Stimulated activated CD4-positive, alpha-beta T cell treated with anti-CD3 and anti-CD28 coated beads, Interleukin-4, amount 100 ng/mL, for 24 hours (primary cell): ENCODE data around the gene SEMA3G.
A peak's percentile ranks its signal among the peaks of the same experiment; 100 is the strongest.

Experiments used
- DNase-seq: peaks from one replicate; pipeline ENCODE4 v3.0.0-alpha.2; 2020

SEMA3G gene

DNA sequence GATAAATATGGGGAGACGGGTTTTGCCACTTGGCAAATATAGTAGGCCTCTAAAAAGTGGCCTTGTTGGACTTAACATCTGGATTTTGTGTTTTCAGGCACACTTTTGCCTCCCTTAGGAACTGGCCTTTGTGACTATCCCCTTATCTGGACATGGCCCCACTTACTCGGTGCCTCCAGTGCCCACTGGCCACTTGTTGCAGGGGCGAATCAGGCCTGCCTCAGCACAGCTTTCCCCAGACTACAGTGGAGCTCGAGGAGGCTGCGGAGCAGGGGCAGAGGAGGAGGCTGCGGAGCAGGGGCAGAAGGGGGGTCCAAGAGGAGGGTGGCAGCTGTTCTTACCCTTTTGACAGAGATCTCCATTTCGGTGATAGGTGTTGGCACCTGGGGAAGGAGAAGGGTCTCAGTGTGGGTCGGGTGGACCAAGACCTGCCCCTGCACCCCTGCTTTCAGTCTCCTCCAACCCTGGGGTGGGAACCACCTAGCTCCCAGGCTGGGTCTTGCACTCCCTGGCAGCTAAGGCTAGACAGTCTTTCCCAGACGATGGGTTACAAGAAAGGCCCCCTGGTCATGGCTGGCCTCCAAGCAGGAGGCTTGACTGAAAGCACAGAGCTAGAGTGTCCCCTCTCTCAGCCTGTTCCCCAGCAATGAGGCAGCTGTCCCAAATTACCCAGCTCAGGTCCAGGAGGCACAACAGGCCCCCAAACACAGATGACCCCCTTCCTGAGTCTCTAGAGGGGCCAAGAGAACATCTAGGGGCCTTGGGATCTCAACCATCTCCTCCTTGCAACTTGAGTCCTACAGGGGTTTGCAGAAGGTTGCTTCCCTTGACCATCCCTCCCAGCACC lies 6.1 kb downstream of the SEMA3G start:
- DNase-seq = no peak

DNA sequence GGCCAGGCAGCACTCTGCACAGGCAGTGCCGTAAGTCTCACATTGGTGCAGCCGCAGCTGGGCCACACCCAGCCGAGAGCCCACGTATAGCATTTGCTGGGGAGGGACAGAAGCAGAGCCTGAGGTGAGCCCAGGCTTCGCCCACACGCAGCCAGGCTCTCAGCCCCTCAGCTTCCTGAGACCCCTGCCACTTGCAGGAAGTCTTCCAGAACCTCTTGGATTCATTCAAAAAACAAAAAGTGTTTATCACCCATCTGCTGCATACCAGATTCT lies 6.9 kb downstream of the SEMA3G start:
- no peak for DNase-seq

DNA sequence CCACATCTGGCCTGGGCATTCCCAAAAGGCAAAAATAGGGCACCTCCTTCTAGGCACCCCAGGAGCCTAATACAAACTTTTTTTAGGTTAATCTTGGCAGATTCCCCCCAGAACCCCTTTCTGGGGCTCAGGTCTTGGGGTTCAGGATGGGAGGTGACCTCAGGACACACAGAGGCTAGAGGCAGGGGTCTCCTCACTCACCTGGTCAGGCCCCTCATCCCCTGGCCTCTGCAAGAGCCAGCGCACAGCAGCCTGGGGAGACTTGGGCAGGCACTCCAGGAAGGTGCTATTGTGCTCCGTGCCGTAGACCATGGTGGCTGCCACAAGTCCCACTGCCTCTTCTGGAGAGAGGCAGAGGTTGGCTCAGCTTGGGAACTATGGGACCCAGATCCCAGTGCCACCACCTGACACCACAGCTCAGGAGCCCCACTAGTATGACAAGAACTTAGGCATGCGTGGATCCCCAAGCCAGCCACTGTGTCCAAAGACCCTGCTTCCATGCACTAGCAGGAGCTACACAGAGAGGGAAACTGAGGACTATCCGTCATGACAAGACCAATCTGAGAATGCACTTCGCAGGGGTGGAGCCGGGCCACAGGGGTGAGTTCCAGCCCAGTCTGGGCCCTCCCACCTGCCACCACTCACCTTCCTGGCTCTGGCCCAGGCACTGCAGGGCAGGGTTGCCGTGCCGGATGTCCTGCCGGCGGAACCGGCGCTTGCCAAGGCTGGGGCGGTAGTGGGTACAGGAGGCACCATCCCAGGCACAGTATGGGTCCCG lies 7.4 kb downstream of the SEMA3G start:
- DNase-seq = no peak

DNA sequence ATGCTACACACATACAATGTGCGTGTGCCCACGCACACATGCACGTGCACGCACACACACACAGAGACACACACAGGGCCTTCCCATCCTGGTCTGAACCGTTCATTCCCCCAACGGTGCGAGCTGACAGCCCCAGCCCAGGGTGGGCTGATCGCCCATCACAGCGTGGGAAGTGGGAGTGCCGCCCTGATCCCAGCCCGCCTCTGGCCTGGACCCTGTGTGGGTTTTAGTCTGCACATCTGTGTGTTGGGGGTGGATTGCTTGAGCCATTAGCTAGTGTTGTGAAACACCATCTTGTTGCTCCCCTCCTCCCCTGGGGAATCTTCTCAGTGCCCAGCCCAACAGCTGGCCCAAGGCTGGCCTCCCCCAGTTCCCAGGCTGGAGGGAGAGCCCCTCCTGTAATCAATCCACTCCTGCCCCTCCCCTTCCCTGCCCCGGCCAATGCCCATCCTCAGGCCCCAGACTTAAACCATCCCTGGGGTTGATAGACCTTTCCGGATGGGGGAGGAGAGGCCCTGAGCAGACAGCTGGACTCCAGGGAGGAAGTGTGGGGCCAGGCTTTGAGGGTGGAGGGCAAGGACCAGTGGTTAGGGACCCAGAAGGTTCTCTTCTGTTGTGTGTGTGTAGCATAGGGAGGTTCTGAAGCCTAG lies 8.3 kb downstream of the SEMA3G start:
- no peak for DNase-seq

DNA sequence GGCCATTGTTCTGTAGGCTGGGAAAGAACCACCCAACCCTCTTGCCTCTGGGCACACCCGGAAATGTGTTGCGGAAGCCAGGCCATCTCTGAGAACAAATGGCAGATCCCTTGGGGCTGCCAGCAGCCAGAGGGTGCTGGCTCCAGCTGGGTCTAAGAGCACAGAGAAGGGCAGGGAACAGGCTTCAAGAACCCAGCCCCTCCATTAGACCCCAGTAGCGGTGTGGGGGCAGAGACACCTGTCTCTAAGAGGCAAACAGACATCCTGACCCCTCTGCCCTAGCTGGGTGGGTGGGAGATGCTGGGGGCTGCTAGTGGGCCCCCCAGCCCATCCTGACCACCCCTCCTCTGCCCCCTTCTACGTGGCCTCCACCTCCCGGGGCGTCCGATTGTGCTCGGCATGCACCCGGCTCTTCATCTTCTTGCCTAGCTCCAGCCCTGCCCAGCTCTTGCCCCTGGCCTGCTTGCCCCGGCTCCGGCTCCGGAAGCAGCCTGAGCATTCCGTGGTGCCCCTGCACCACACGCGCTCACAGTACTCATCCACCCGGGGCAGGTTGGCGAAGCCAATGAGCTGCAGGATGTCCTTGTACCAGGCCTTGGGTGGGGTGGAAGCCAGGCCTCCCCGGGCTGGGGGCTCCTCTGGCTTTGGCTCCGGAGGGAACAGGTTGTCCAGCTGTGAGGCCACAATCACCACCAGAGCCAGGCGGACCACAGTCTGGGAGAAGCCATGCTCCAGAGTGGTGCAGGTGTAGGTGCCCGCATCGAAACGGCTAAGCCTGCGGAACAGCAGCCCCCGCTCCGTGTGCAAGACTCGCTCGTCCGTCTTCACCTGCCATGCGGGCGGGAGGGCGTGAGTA lies 9.4 kb downstream of the SEMA3G start:
- no peak for DNase-seq

DNA sequence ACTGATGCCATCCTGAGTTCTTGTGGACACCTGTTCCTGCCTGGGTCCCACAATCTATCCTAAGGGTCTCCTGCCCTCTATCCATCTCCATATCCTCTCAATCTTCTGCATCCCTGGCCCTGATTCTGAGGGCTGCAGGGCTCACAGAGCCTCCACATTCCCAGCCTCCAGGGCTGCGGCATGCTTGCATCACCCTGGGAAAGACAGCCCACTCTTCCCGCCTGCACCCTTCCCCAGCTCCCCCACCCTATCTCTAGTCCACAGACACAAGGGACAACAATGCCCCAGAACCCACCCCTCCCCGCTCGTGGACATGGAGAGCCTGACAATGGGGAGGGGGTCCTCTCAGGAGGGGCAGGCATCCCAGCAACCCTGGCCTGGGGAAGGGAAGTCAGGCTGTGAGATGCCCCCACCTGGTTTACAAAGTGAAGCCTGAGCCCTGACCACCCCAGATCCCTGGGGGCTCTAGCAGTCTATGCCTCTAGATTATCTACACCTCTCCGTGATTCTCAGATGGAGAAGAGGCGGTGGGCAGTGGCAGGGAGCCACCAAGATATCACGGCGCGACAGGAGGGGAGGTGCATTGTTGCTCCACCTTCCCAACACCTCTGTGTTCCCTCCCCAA lies 10.3 kb downstream of the SEMA3G start:
- DNase-seq = no peak

DNA sequence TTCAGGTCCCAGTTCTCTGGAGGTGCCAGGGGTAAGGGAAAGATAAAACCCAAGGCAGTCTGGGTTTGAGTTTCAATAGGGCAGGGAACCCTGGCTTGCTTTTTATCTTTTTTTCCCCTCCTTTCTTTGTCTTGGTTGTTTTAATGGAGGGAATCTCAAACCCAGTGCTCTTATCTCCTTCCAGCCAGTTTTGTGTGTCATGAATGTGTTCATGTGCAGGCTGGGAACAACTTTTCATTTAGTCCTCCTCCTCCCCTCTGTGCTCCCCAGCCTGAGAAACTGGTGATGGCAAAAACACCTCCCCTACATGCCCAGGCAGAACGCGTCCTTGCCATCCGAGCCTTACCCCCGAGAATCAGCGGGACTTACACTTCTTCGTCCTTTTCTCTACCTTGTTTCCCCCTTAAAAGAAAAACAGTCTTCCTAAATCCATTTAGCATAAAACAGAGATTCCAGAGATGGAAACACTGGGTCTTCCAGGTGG lies 10.9 kb downstream of the SEMA3G start:
- DNase-seq = no peak

DNA sequence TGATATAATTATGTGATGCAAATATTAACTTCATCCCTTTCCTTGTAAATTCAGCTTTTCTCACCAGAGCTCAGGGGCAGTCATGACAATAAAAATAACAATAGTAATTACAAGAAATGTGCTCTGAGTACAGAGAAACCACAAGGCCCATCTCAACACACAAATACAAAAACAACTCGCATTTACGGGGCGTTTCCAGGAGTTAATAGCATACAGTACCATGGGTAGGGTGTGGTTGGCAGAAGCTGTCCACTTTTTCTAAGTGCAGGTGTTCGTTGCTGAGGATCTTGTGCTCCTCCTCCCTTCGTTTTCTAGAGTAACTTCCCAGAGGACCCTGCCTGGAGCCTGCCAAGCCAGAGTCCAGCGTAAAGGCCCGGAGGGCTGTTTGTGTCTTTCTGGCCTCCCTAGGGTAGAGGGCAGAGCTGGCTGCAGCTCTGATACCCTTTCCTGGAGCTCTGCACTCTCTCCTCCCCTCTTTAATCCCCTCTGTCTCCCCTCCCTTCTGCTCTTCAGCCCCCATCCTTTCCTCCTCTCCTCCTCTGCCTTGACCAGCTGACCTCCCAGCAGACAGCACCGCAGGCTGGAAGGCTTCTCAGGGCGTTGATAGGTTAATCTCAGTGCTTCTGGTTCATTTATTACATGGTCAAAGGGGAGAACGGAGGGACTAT lies 11.4 kb downstream of the SEMA3G start:
- no peak for DNase-seq

DNA sequence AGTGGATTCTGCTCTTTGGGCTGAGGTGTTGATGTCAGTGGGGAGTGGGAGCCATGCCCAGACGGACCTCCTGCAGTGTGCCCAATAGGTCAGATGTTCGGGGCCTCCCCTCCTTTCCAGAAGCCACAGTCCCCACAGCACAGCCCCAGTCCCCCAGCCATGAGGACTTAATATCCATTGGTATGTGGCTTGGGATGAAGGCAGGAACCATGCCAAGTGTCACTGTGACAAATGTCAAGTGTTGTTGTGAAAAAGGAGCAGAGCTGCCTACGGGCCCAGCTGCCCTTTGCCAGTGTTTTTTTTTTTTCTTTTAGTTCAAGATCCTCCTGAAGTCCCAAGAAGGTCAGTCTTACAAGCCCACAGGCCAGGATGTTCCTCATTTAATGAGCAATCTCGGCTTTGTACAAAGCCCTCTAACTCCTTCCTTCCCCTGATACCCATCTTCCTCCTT lies 12.2 kb downstream of the SEMA3G start:
- DNase-seq = no peak

DNA sequence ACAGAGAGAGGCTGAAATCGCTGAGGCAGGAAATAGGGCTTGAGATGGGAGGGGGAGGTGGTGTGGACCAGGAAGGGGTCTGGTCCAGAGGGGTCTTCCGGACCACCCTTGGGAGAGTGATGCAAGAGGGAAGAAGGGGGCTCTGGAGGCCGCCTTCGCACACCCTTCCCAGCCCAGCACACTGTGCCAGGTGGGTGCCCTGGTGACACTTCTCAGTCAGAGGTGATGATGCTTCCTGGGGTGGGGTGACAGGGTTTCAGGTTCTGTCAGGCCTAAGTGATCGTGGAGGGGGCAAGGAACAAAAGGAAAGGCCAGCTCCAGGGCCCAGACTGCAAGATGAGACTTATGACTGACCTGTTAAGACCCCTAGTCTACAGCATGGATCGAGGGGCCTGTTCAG lies 12.7 kb downstream of the SEMA3G start:
- DNase-seq = no peak

DNA sequence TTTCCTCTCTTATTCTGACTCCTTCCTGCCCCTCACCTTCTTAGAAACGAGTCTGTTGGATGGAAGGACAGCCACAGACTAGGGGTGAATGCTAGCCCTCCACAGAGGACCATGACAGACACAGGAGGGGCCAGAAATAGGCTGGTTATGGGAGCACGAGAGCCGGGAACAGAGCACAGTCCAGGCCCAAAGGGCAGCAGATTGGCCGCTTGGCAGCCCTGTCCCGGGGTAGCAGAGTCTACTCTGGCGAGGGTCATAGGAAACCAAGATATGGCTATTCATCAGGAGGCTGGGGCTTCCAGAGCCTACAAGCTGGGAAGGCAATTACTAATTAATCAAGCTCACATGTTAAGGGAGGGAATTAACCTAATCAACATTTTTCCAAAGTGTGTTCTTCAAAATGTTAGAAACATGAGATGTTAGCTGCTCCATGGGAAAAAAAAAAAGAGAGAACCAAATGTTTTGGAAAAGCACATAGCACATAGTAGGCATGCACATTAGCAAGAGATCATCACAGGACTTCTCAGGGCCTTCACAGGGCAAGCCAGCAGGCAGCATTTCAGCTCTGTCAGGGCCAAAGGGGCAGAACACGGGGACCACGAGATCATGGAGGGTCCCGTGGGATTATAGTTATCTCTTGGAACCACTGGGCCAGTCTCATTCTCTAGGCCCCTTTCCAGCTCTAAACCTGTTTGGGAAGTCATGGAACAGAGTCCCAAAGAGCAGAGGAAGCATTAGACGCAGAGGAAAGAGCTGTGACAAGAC lies 13.3 kb downstream of the SEMA3G start:
- no peak for DNase-seq

DNA sequence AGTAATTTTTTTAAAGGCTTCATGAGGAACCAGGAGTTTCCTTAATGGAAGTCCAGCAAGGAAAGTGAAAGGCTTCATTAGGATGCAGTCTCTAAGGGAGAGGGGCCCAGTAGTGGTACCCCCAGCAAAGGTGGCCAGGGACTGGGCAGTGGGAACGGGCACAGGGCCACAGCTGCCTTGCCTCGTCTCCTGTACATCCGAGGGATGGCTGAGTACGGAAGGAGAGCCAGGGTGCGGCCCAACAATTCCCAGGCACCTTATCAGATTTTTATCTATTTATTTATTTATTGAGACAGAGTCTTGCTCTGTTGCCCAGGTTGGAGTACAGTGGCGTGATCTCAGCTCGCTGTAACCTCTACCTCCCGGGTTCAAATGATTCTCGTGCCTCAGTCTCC lies 14.5 kb downstream of the SEMA3G start:
- no peak for DNase-seq

DNA sequence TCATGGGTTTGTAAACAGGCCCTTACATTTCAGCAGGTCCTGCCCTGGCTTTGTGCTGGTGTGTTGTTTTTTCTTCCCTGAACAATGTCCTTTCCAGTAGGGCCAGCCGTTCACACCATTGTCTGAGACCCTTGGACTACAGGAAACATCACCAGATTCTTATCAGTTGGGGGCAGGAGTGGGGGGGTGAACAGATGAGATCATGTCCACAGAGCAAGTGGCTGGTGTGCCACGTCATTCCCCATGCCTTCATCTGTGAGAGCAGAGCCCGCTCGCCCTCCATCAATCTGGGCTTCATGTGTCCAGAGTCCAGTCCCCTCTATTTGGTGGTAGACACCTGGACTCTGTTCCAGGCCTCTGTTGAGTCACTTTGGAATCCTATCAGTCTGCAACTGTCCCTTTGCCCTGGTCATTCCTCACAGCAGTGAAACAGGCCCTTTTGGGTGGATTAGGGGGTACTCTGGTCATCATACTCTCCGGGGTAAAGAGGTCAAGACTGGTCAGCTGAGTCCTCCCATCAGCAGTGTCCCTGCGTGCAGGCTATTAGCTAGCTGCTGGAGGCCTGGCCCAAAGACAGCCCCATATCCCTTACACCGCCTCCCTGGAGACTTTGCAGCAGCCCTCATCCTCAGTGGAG lies 15.0 kb downstream of the SEMA3G start:
- DNase-seq = no peak

DNA sequence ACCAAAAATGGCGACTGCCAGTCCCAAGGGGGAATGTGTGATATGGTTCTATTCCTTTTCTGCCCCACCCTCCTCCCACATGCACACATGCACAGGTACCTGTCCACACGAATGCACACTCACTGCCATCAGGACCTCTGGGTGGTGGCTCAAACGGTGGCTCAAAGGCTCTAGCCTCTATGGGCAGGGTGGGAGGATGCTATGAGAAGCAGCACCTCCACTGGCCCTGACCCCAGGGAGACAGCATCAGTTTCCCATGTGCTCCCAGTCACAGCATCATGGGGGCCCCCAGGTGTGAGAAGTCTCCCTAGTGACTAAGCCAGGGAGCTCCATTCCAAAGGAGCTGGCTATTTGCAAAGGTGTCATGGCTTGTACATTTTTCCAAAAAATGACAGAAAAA lies 15.9 kb downstream of the SEMA3G start:
- DNase-seq = no peak

DNA sequence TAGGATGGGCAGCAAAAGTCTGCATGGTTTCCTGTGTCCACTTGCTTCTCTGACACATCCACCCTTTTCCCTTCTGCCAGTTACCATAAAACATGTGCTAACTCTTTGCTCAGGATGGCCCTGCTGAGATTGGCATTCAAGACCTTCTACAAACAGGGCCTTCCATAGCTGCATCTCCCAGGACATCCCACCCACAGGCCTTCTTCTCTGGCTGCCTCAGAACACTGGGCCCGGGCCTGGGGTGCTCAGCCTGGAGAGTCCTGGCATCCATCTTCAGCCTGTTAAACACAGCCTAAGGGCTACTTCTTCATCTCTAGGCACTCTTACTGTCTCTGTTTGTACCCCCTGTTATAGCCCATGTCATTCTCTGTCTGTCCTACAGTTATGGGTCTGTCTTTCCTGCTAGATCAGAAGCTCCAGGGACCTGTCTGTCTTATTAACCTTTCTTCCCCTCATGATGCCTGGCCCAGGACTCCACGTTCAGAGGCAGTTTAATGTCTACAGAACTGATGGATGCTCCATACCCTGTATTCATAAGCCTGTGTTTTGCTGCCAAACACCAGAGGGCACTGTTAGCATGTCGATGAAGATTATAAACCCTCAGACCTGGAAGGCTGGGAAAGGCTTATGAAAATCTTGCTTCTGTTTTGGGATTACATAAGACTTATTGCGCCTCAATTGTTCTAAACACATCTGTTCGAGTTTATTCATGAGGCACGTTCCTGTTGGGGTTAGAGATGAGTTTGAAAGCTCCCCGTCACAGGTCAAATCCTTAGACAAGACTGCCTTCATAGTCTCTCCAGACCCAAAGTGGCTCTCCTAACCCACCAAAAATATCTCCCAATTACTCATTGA lies 16.5 kb downstream of the SEMA3G start:
- peak; percentile 46 for DNase-seq

DNA sequence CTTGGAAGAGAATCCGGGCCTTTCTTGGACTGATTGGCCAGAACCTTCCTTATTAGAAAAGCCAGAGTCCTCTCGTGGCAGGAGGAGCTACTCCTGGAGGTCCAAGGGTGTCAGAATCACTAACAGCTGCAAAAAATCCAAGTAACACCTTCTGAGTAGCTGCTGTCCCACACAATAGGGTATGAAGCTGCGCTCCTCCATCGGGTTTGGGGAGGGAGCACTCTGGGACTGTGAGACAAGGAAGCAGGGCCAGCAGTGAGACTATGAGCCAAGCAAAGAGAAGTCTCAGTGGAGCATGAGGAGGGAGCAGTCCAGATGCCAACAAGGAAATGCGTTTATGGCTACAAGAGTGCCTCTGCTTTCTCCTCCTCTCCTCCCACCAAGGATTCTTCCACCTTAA lies 21.7 kb downstream of the SEMA3G start:
- no peak for DNase-seq

DNA sequence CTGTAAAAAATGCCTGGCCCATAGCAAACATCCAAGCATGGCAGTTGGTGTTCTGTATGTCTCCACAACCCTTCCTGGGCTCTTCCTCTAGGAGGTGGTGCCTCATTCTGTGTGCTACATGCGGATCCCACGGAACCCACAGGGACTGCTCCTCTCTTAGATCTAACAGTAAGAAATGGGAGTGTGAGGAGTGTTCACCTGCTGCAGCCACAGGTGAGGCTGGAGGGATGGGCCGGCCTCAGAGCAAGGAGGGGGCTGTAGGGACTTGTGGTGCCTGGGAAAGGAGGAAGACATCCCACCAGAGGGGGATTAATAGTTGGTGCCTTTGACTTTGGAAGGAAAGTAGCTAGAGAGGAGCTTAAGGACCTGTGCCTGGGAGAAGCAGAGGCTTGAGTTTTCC lies 22.2 kb downstream of the SEMA3G start:
- DNase-seq = no peak

DNA sequence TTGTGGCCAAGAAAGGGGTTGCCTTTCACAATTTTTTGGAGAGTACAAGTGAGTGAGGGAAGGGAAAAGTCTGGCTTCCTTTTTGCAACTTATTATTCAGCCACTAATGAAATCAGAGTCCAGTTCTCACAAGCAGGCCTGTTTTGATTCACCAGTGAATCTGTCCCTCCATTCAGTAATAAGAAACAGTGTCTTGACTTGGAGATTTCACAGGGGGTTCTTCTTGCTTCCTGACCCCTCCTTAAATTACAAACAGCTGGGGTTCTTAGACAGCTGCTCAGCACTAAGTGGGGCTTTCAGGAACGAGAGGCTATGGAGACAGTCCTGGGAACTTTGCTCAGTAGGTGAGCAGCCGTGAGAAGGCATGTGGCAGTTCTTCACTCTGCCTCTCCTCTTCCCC lies 24.5 kb downstream of the SEMA3G start:
- no peak for DNase-seq

DNA sequence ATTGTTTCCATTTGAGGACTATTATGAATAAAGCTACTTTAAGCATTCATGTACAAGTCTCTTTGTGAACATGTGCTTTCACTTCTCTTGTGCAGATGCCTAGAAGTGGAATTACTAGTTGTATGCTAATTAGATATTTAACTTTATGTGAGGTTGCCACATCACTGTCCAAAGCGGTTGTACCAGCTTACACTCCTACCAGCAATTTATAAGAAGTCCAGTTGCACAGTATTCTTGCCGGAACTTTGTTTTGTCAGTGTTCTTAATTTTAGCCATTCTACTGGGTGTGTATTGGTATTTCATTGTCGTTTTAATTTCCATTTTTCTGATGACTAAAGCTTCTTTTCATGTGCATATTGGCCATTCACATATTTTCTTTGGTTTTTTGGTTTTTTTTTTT lies 29.1 kb downstream of the SEMA3G start:
- DNase-seq = no peak

DNA sequence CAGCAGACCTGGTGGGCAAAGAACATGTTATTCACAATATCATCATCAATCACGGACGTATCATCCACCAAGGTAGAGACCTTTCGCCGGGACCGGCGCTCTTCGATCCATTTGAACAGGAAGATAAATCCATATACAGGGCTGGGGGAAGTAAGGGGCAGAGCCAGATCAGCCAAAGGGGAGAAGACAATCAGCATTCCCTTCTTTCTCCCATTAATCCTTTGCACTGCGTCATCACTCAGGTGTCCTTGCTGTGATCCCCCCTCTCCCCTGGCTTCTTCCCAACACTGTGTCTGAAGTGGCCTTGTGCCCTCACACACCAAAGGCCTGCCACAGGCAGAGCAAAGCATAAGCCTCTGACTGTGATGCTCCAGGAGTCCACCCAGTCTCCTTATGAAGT lies 36.4 kb downstream of the SEMA3G start:
- no peak for DNase-seq
